DLD1 (cell line): ENCODE data around the gene ZFP62.
"Not testable (repeated sequence)": the region's sequence is repeated elsewhere in the genome, so short reads cannot be mapped to it uniquely, and the experiment has no call there.

Experiments used
- in situ Hi-C: cut with HindIII; loops from 2 replicates; pipeline ENCODE4 v1.10.0; 2017; ENCODE audit warnings: low sequenced_read_pairs

The ZFP62 gene

GRCh38 chr5:180860887-180861822 lies at the start of gene ZFP62:
Gene ZFP62 (minus strand): TSS chr5:180861276. CDS start chr5:180861219, 57 bp downstream.
- in situ Hi-C loops: no loop called here

- in situ Hi-C loops: no loop called here
Measured at GRCh38 chr5:180910735-180911134, 49.7 kb upstream of the ZFP62 start.

GRCh38 chr5:180910182-180910581 lies 49.1 kb upstream of the ZFP62 start:
- in situ Hi-C loops: no loop called here

- in situ Hi-C loops: no loop called here
Measured at GRCh38 chr5:180909782-180910181, 48.7 kb upstream of the ZFP62 start.

- in situ Hi-C loops: no loop called here
Measured at GRCh38 chr5:180908998-180909731, 48.1 kb upstream of the ZFP62 start.

GRCh38 chr5:180908400-180908799 lies 47.3 kb upstream of the ZFP62 start:
- in situ Hi-C loops: no loop called here

- in situ Hi-C loops: no loop called here
Measured at GRCh38 chr5:180901319-180902009, 40.4 kb upstream of the ZFP62 start.

- in situ Hi-C loops: no loop called here
Measured at GRCh38 chr5:180900178-180900577, 39.1 kb upstream of the ZFP62 start.

GRCh38 chr5:180898621-180899246 lies 37.7 kb upstream of the ZFP62 start, which contains the start of gene BTNL8:
Gene BTNL8 (plus strand): TSS chr5:180899159. CDS start chr5:180899311, 152 bp downstream.
- in situ Hi-C loops: loop anchor here (5.0 kb wide), 1 partner anchor 49 kb away; no protein-coding TSS in a partner anchor

GRCh38 chr5:180895330-180895729 lies 34.3 kb upstream of the ZFP62 start:
- in situ Hi-C loops: loop anchor here (5.0 kb wide), 1 partner anchor 52 kb away; no protein-coding TSS in a partner anchor

GRCh38 chr5:180889381-180889780 lies 28.3 kb upstream of the ZFP62 start:
- in situ Hi-C loops: no loop called here

- in situ Hi-C loops: not testable (repeated sequence)
Measured at GRCh38 chr5:180885845-180886529, 24.9 kb upstream of the ZFP62 start.

GRCh38 chr5:180875860-180876426 lies 14.9 kb upstream of the ZFP62 start:
- in situ Hi-C loops: no loop called here

GRCh38 chr5:180874804-180875582 lies 13.9 kb upstream of the ZFP62 start:
- in situ Hi-C loops: no loop called here

- in situ Hi-C loops: no loop called here
Measured at GRCh38 chr5:180873615-180874520, 12.8 kb upstream of the ZFP62 start.

- in situ Hi-C loops: no loop called here
Measured at GRCh38 chr5:180872419-180872818, 11.3 kb upstream of the ZFP62 start.

GRCh38 chr5:180870276-180871068 lies 9.4 kb upstream of the ZFP62 start:
- in situ Hi-C loops: no loop called here
